SU-DHL-6 (cell line): ENCODE results near the gene VAV3.

Source experiments
- CTCF ChIP-seq: fragments of 200-600 bp; sonication (generic); IDR thresholded peaks from one replicate; pipeline ENCODE4 v1.5.1; 2017; ENCODE audit warnings: antibody characterized with exemption, mild to moderate bottlenecking, low read length, moderate library complexity; ENCODE audit not compliant: insufficient read depth, poor library complexity, severe bottlenecking
- EZH2phosphoT487 ChIP-seq: fragments of 200-600 bp; sonication (generic), shearing (Covaris generic); conservative IDR thresholded peaks from 2 replicates; pipeline ENCODE4 v1.6.1; 2018; ENCODE audit warnings: mild to moderate bottlenecking, antibody characterized with exemption, low read length, moderate library complexity, mixed read lengths

DNA sequence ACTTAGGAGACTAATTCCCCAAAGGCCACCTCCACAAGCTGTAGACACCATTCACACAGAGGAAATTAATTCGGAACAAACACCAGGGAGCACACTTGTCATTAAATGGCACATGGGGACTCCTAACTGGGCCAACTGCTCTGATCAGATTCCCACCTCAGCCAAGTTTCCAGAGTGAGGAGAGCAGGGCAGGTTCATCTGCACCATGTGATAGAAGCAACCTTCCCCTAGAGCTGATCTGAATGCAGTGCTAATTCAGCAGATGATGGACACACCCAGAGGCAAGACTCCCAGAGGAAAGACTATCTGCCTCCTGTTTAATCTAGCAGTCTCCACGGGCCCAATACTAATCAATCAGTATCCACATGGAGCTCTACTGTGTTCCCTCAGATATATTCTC is 147.0 kb downstream of the VAV3 start:
- TF ChIP-seq CTCF (no peak), EZH2phosphoT487 (no peak)
